GM12878 (cell line): ENCODE measurements around the gene YIPF4.
"Not testable (repeated sequence)": the region's sequence is repeated elsewhere in the genome, so short reads cannot be mapped to it uniquely, and the experiment has no call there.

Experiments used
- ASH2L ChIP-seq: fragments of 300-600, 200-600 bp; sonication (generic); IDR thresholded peaks from 2 replicates; pipeline ENCODE4 v1.6.1; 2017; ENCODE audit warnings: low read depth, mild to moderate bottlenecking, borderline replicate concordance
- CEBPZ ChIP-seq: fragments of 150-350 bp; IDR thresholded peaks from 2 replicates; pipeline ENCODE4 v1.6.1; 2016; ENCODE audit warnings: low read depth, low read length
- CREB1 ChIP-seq: IDR thresholded peaks from 2 replicates; pipeline ENCODE4 v1.6.1; 2012; ENCODE audit warnings: low read depth, mild to moderate bottlenecking, inconsistent platforms
- CTCF ChIP-seq, 3 experiments: IDR thresholded peaks in 2 of 3; conservative IDR thresholded peaks in 1 of 3; 2 replicates each; pipeline ENCODE4 v1.5.1; 2011; ENCODE audit warnings: low read depth in 3 of 3, low read length in 3 of 3, mild to moderate bottlenecking in 3 of 3, control low read depth in 2 of 3, moderate library complexity in 2 of 3, inconsistent platforms in 1 of 3, mixed read lengths in 1 of 3; ENCODE audit not compliant: control insufficient read depth in 2 of 3, insufficient read depth in 1 of 3; ENCODE audit errors: extremely low read depth in 1 of 3
- DPF2 ChIP-seq: fragments of 450-650 bp; IDR thresholded peaks from 2 replicates; pipeline ENCODE4 v1.6.1; 2017; ENCODE audit warnings: mild to moderate bottlenecking
- EP300 ChIP-seq, 2 experiments: fragments of 150-350 bp in 1 of 2; IDR thresholded peaks; 2 replicates each; pipeline ENCODE4 v1.6.1; 2011 to 2012; ENCODE audit warnings: low read depth in 2 of 2, low read length in 2 of 2, borderline replicate concordance in 1 of 2, improper control_type of control experiment in 1 of 2, inconsistent platforms in 1 of 2; ENCODE audit not compliant: control insufficient read depth in 1 of 2
- POLR2AphosphoS5 ChIP-seq: IDR thresholded peaks from 2 replicates; pipeline ENCODE4 v1.6.1; 2011; ENCODE audit warnings: mild to moderate bottlenecking, low read length, inconsistent platforms
- RAD21 ChIP-seq: IDR thresholded peaks from 2 replicates; pipeline ENCODE4 v1.6.1; 2011; ENCODE audit warnings: mild to moderate bottlenecking, low read depth, low read length, moderate library complexity; ENCODE audit not compliant: insufficient read depth
- RCOR1 ChIP-seq: conservative IDR thresholded peaks from 2 replicates; pipeline ENCODE4 v1.6.1; 2012; ENCODE audit warnings: low read depth, low read length, improper control_type of control experiment
- REST ChIP-seq: IDR thresholded peaks from 2 replicates; pipeline ENCODE4 v1.6.1; 2012; ENCODE audit warnings: mild to moderate bottlenecking, low read depth, low read length
- SRF ChIP-seq, 2 experiments: IDR thresholded peaks; 2 replicates each; pipeline ENCODE4 v1.6.1; 2011; ENCODE audit warnings: low read depth in 2 of 2, low read length in 2 of 2, mild to moderate bottlenecking in 1 of 2, moderate library complexity in 1 of 2
- ZBTB33 ChIP-seq: fragments of 450-650 bp; IDR thresholded peaks from 2 replicates; pipeline ENCODE4 v1.6.1; 2017; ENCODE audit warnings: mild to moderate bottlenecking
- ZSCAN29 ChIP-seq: fragments of 450-650 bp; IDR thresholded peaks from 2 replicates; pipeline ENCODE4 v1.6.1; 2017; ENCODE audit warnings: mild to moderate bottlenecking, moderate library complexity

- TF ChIP-seq DPF2; SRF (IDR thresholded peaks at IDR 0.05; ENCODE audit: low read depth in 2 of 2, low read length in 2 of 2); CTCF (IDR thresholded peaks at IDR 0.05 in 2 of 3, conservative IDR thresholded peaks at IDR 0.05 in 1 of 3; ENCODE audit: control insufficient read depth in 2 of 3, extremely low read depth in 1 of 3, insufficient read depth in 1 of 3, low read depth in 3 of 3, low read length in 3 of 3); REST; EP300 (IDR thresholded peaks at IDR 0.05; ENCODE audit: borderline replicate concordance in 1 of 2, control insufficient read depth in 1 of 2, low read depth in 2 of 2, low read length in 2 of 2); CREB1; ZBTB33; ZSCAN29; ASH2L; RAD21; POLR2AphosphoS5; RCOR1; CEBPZ: not testable (repeated sequence)
Measured at GRCh38 chr2:32293966-32294562, 16.4 kb downstream of the YIPF4 start.
